Fibroblast of skin of left quadriceps (primary cell): ENCODE measurements around the gene NSF.

Experiments used
- DNase-seq, 2 experiments: peaks; one replicate each; pipeline ENCODE4 v3.0.0-alpha.2; 2013; ENCODE audit warnings: low read depth in 2 of 2

The NSF gene

DNA sequence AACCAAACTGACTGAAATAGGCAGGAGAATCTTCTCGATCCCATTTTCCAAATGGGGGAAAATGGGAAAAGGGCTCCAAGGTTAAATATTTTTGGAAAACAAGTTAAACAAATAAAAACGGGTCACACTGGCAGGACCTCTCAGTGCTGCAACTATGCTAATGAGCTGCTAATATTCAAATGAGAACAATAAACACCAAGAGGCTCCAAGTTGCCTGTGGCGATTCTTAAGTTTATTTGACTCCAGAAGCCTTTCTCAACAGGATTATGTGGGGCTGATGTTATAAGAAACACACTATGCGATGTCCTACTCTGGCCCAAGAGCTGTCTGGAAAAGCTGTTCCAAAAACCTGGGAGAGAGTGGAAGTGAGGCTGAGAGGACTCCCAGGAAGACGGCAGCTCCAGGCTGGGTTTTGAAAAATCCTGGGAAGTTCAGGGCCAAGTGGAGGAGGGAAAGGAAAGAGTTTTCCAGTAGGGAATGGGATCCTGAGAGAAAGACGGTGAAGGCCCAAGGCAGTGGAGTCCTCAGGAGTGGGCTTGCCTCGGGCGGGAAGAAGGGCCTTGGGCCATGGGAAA lies 206.6 kb downstream of the NSF start:
- no peak for DNase-seq

DNA sequence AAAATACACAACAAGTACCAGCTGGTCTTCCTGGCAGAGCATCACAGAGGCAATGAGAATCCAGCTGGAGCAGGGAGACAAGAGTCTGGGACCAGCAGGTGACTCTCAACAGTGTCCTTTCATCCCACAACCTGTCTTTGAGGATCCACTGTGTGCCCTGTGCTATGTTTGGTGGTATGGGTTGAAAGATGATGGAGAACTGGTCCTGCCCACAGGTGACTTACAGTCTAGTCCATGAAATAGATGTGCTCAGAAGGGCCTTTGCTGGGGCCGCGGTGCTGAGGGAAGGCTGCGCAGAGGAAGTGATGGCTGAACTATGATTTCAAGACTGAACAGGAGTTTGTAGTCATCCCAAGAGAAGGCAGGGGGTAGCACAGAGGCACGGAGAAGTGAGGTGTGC lies 210.1 kb downstream of the NSF start:
- DNase-seq = no peak

DNA sequence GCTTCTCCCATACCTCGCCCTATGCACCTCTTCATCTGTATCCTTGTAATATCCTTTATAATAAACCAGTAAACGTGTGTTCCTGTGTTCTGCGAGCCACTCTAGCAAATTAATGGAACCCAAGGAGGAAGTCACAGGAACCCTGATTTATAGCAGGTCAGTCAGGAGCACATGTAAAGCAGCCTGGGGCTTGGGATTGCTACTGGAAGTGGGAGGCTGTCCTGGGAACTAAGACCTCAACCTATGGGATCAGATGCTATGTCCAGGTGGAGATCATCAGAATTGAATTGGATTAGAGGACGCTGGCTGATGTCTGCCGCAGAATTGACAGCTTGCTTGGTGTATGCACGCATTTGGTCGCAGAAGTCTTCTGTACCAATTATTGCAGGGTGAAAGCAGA lies 212.3 kb downstream of the NSF start:
- no peak for DNase-seq

DNA sequence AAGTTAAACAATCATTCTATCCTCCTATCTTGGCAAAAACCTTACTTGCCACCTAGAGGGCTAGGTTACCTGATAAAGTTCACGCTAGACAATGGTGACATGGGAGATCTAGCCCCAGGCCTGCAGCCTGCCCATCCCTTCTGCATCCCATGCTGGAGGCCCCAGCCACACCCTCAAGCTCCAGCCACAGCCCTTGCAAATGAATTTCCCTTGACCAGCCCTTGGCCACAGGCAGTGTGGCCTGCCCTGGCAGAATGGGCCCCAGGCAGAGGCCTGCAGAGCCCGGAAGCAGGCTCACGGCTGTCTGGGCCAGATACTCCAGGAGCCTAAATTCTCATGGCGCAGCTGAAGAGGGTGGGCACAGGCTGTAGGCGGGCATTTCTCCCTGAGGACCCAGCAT lies 213.1 kb downstream of the NSF start:
- no peak for DNase-seq

DNA sequence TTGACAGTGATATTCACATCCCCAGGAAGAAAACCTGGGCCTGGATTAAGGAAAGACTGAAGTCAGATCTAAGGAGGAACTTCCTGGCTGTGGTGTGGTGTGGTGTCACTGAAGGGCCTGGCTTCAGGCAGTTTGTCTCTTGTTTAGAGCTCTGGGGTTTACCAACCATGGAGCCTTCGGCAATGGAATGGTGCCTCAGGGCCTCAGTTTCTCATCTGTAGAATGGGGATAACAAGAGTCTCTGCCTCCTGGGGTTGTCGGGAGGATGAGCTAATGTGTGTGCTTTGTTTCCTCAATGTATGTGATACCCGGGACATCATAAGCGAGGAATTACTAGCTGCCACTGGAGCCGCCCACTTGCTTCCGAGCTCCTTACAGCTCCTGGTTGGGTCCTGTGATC lies 215.3 kb downstream of the NSF start:
- no peak for DNase-seq
